Measurements from ENCODE around the gene ASCC3. TPM values are rescaled to one million over a fixed set of nuclear protein-coding genes. Genes with fewer than 3 reads are reported as not detected.
"Not testable (repeated sequence)": the region's sequence is repeated elsewhere in the genome, so short reads cannot be mapped to it uniquely, and the experiment has no call there.

ASCC3 gene
- total RNA-seq, 4 donors from 2014 or later = 15.7 to 39.9 (median 29.3) TPM

- in situ Hi-C loops (cut with MboI; ENCODE audit: low pct_ligation_motif_present in 1 of 4, low pct_unique_long_range_greater_than_20kb in 1 of 4, low sequenced_read_pairs in 3 of 4) (no loop called here), intact Hi-C loops (cut with DNase I; ENCODE audit: low total_unique reads) (no loop called here)
- Histone ChIP-seq H3K9me3 (no peaks in the 10 kb centered on the region), H3K27ac (no peak overlapping the region), H3K4me1 (no peaks in the 10 kb centered on the region), H3K4me3 (no peak overlapping the region), H3K36me3 (no peaks in the 10 kb centered on the region), H3K27me3 (no peaks in the 10 kb centered on the region)
- TF ChIP-seq POLR2A (IDR thresholded peaks at IDR 0.05) = no peak
- no peak for TF ChIP-seq EP300 (IDR thresholded peaks at IDR 0.05; ENCODE audit: low read depth)
- TF ChIP-seq POLR2AphosphoS5 (IDR thresholded peaks at IDR 0.05) = no peak
- TF ChIP-seq CTCF (IDR thresholded peaks at IDR 0.05) = no peak
- DNase-seq = no peak
- WGBS, 2 donors (ENCODE audit: low coverage in 1 of 2) = 0 to 3% methylated on average over 1 of the region's 1 CpG
Measured at GRCh38 chr6:100774681-100775080, 106.4 kb downstream of the ASCC3 start.

DNA sequence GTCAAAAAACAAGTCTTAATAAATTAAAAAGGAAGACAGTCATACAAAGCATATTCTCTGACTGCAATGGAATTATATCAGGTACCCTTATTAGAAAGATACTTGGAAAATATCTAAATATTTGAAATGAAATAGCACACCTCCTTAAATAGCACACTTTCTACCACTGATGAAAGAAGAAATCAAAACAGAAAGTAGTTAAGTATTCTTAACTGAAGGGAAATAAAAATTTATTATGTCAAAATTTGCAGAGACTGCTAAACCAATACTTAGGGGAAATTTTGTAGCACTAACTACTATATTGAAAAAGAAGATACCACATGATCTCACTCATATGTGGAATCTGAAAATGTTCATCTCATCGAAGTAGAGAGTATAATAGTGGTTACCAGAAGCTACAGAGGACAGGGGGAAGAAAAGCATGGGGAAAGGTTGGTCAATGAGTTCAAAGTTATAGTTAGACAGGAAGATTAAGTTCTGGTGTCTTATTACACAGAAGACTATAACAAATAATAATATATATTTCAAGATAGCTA is 112.2 kb downstream of the ASCC3 start:
- intact Hi-C loops (cut with DNase I; ENCODE audit: low total_unique reads) = no loop called here
- DNase-seq = no peak
- 67 to 68% methylated on average over 1 of the region's 1 CpG for WGBS, 2 donors (ENCODE audit: low coverage in 1 of 2)

GRCh38 chr6:100763617-100764241 is 117.4 kb downstream of the ASCC3 start:
- WGBS, 2 donors (ENCODE audit: low coverage in 1 of 2) = 94% methylated on average over 2 of the region's 2 CpGs; no CpG with 5 or more reads in 1 of the 2 donors
- intact Hi-C loops (cut with DNase I; ENCODE audit: low total_unique reads) (no loop called here), in situ Hi-C loops (cut with MboI; ENCODE audit: low pct_ligation_motif_present in 1 of 4, low pct_unique_long_range_greater_than_20kb in 1 of 4, low sequenced_read_pairs in 3 of 4) (no loop called here)
- H3K4me3 ChIP-seq = no peak overlapping the region
- H3K27ac ChIP-seq = no peak overlapping the region
- no peaks in the 10 kb centered on the region for H3K9me3 ChIP-seq
- TF ChIP-seq POLR2AphosphoS5 (IDR thresholded peaks at IDR 0.05) = no peak
- no peak for TF ChIP-seq CTCF (IDR thresholded peaks at IDR 0.05)
- no peak for TF ChIP-seq EP300 (IDR thresholded peaks at IDR 0.05; ENCODE audit: low read depth)
- TF ChIP-seq POLR2A (IDR thresholded peaks at IDR 0.05) = no peak
- peaks cover 0 to 42% (median 12%) of the 10 kb centered on the region in 4 donors for H3K36me3 ChIP-seq
- no peaks in the 10 kb centered on the region for H3K4me1 ChIP-seq
- H3K27me3 ChIP-seq = no peaks in the 10 kb centered on the region
- DNase-seq = no peak

More for the DNA sequence above, 112.2 kb downstream of the ASCC3 start:
- Histone ChIP-seq H3K9me3 (no peaks in the 10 kb centered on the region), H3K4me3 (no peak overlapping the region), H3K27ac (no peak overlapping the region), H3K27me3 (no peaks in the 10 kb centered on the region), H3K4me1 (no peaks in the 10 kb centered on the region), H3K36me3 (peaks cover 0 to 19% (median 9%) of the 10 kb centered on the region in 4 donors)
- in situ Hi-C loops (cut with MboI; ENCODE audit: low pct_ligation_motif_present in 1 of 4, low pct_unique_long_range_greater_than_20kb in 1 of 4, low sequenced_read_pairs in 3 of 4) = no loop called here
- TF ChIP-seq EP300 (IDR thresholded peaks at IDR 0.05; ENCODE audit: low read depth) = no peak
- no peak for TF ChIP-seq POLR2A (IDR thresholded peaks at IDR 0.05)
- no peak for TF ChIP-seq CTCF (IDR thresholded peaks at IDR 0.05)
- TF ChIP-seq POLR2AphosphoS5 (IDR thresholded peaks at IDR 0.05) = no peak

DNA sequence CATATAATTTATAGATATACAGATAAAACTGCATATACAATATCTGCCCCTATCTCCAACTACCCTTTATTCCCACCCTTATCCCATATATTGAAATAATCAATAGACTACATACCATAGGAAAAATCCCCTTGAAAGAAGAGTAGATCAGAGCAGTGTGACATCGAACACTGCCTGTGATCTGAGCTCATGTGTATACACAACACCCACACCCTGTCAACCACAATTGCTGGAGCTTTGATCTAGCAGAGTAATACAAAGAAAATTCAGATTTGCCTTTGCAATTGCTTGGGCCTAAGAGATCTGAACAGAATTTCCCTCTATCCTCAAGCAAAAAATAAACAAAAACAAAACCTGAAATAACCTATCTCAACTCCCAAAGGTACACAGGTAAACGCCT is 119.3 kb downstream of the ASCC3 start:
- in situ Hi-C loops (cut with MboI; ENCODE audit: low pct_ligation_motif_present in 1 of 4, low pct_unique_long_range_greater_than_20kb in 1 of 4, low sequenced_read_pairs in 3 of 4) (no loop called here), intact Hi-C loops (cut with DNase I; ENCODE audit: low total_unique reads) (no loop called here)
- Histone ChIP-seq H3K27me3 (no peaks in the 10 kb centered on the region), H3K9me3 (no peaks in the 10 kb centered on the region), H3K4me1 (no peaks in the 10 kb centered on the region), H3K36me3 (peaks cover 0 to 42% (median 12%) of the 10 kb centered on the region in 4 donors), H3K27ac (no peak overlapping the region), H3K4me3 (no peak overlapping the region)
- no peak for TF ChIP-seq POLR2AphosphoS5 (IDR thresholded peaks at IDR 0.05)
- TF ChIP-seq CTCF (IDR thresholded peaks at IDR 0.05) = no peak
- no peak for TF ChIP-seq EP300 (IDR thresholded peaks at IDR 0.05; ENCODE audit: low read depth)
- TF ChIP-seq POLR2A (IDR thresholded peaks at IDR 0.05) = no peak
- WGBS, 2 donors (ENCODE audit: low coverage in 1 of 2) = 87 to 88% methylated on average over 2 of the region's 2 CpGs
- DNase-seq = no peak

- H3K4me3 ChIP-seq; in situ Hi-C loops (cut with MboI; ENCODE audit: low pct_ligation_motif_present in 1 of 4, low pct_unique_long_range_greater_than_20kb in 1 of 4, low sequenced_read_pairs in 3 of 4); H3K27me3 ChIP-seq; DNase-seq; H3K27ac ChIP-seq; intact Hi-C loops (cut with DNase I; ENCODE audit: low total_unique reads); H3K4me1 ChIP-seq; H3K9me3 ChIP-seq: not testable (repeated sequence)
- WGBS, 2 donors (ENCODE audit: low coverage in 1 of 2) = 100% methylated on average over 1 of the region's 1 CpG
- H3K36me3 ChIP-seq = peaks cover 0 to 19% (median 3%) of the 10 kb centered on the region in 4 donors
Measured at GRCh38 chr6:100758386-100758785, 122.7 kb downstream of the ASCC3 start.

Data from transverse colon (tissue), 4 donors.